Keratinocyte (primary cell): ENCODE measurements around the gene YY1.

Experiments
- EZH2 ChIP-seq: IDR thresholded peaks from one replicate; pipeline ENCODE4 v1.6.1; 2012; ENCODE audit warnings: inconsistent platforms, mild to moderate bottlenecking, low read length, moderate library complexity
- TF ChIP-seq, protein P1 (sequence below), 3 experiments: IDR thresholded peaks in 1 of 3; conservative IDR thresholded peaks in 1 of 3; optimal IDR thresholded peaks in 1 of 3; 2 replicates in 2 of 3; 3 replicates in 1 of 3; pipeline versions ENCODE3 to v1.5.1; 2011; ENCODE audit warnings: low read length in 3 of 3, mild to moderate bottlenecking in 3 of 3, moderate library complexity in 2 of 3, control low read depth in 1 of 3, inconsistent platforms in 1 of 3; ENCODE audit not compliant: insufficient read depth in 2 of 3; ENCODE audit errors: extremely low read depth in 1 of 3

DNA sequence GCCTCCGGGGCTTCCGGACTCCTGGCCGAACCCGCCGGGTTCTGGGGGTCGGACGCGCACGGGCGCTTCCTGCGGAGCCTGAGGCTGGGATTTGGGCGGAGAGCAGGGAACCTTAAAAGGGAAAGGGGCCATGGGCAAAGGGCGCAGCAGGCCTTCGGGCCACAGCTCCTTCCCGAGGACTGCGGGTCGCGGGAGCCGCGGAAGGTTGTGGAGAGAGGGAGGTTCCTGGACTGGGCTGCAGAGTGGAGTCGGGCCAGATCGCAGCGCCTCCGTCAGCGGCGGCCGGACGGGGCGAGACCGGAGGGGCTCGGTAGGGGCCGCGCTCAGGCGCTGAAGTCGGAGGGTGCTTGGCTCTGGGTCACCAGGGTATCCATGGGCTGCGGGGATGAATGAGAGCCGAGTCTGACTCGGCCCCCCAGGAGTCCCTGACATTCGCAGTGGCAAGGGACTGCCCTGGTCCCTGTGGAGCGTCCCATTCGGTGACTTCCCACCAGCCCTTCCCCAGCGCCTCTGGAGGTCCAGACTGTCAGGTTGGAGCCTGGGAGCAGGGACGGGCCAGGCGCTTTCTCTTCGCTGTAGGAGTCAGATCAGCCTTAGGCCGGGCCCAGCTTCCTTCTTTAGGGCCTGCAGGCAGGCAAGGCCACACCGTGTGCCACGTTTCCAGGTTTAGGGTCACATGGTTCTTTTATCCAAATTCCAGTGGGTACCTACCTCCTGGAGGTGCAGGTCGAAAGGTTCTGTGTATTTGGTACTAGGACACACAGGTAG lies 68.2 kb downstream of the YY1 start:
- TF ChIP-seq, protein P1, sequence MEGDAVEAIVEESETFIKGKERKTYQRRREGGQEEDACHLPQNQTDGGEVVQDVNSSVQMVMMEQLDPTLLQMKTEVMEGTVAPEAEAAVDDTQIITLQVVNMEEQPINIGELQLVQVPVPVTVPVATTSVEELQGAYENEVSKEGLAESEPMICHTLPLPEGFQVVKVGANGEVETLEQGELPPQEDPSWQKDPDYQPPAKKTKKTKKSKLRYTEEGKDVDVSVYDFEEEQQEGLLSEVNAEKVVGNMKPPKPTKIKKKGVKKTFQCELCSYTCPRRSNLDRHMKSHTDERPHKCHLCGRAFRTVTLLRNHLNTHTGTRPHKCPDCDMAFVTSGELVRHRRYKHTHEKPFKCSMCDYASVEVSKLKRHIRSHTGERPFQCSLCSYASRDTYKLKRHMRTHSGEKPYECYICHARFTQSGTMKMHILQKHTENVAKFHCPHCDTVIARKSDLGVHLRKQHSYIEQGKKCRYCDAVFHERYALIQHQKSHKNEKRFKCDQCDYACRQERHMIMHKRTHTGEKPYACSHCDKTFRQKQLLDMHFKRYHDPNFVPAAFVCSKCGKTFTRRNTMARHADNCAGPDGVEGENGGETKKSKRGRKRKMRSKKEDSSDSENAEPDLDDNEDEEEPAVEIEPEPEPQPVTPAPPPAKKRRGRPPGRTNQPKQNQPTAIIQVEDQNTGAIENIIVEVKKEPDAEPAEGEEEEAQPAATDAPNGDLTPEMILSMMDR (optimal IDR thresholded peaks at IDR 0.05 in 1 of 3, IDR thresholded peaks at IDR 0.05 in 1 of 3, conservative IDR thresholded peaks at IDR 0.05 in 1 of 3; ENCODE audit: extremely low read depth in 1 of 3, insufficient read depth in 2 of 3, low read length in 3 of 3) = no peak
- TF ChIP-seq EZH2 = no peak
